Temporal lobe (tissue), 1 donor: ENCODE measurements around the gene NPY5R. TPM values are rescaled to one million over a fixed set of nuclear protein-coding genes. Genes with fewer than 3 reads are reported as not detected.

ENCODE experiments used
- total RNA-seq: library from RNA; depleted of rRNA; stranded (reverse); fragments of >200 nt; gene quantifications from one replicate; pipeline ENCODE4 v1.2.3, GENCODE V29; 2014

The NPY5R gene
- total RNA-seq, 1 donor from 2014 or later = 32.0 TPM

Other genes with a start within 250 kb of the NPY5R start
- gene NAF1, start 177.0 kb upstream of the NPY5R start, total RNA-seq = 15.2 TPM
- 129 TPM for gene NPY1R, start 11.3 kb upstream of the NPY5R start, total RNA-seq
- 0.49 TPM for gene TKTL2, start 129.9 kb downstream of the NPY5R start, total RNA-seq
- gene TMA16, start 150.8 kb downstream of the NPY5R start, total RNA-seq = 13.3 TPM